ENCODE data around the gene TRAFD1.
A peak's percentile ranks its signal among the peaks of the same experiment; 100 is the strongest.

TRAFD1 gene, protein sequence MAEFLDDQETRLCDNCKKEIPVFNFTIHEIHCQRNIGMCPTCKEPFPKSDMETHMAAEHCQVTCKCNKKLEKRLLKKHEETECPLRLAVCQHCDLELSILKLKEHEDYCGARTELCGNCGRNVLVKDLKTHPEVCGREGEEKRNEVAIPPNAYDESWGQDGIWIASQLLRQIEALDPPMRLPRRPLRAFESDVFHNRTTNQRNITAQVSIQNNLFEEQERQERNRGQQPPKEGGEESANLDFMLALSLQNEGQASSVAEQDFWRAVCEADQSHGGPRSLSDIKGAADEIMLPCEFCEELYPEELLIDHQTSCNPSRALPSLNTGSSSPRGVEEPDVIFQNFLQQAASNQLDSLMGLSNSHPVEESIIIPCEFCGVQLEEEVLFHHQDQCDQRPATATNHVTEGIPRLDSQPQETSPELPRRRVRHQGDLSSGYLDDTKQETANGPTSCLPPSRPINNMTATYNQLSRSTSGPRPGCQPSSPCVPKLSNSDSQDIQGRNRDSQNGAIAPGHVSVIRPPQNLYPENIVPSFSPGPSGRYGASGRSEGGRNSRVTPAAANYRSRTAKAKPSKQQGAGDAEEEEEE

DNA sequence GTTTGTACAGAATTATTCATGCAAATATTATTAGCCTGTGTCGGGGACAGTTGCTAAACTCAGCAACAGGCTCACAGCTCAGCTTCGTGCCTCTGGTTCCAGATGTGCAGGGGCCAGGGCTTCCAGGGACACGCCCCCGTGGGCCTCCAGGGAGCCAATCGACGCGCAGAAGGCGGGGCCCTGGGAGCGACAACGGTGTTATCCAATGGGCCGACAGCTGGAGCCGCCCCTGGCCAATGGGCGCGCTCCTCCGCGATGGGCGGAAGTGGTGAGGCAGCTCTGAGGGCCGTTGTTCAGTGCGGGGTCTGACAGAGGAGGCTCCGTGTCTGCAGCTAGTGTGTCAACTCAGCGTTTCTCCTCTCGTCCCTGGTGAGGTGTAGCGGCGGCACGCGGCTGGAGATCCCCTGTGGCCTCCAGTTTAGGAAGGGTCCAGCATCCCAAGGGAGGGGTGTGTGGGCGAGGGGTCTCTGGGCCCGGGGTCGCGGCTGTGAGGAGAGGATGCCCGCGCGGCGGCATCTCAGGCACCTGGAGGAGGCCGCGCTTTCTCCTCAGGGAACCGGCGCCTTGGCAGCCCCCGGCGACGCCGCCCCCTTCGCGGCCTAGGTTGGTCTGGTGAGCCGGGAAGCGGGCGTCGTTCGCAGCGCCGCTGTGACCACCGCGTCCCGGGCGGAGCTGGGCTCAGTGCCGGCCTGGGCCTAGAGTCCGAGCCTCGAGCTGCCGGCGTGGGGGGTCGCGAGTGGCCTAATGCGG is at the start of gene TRAFD1:
Gene TRAFD1 (plus strand): TSS at position 311 of the 750 bp plus-strand sequence. CDS start 4,963 bp downstream, outside the sequence.
- peak within 1 kb of the TSS; percentile 98 for H3K4me3 ChIP-seq (ENCODE audit: low read depth, low read length)
- peak; percentile 98 for DNase-seq (ENCODE audit: low read depth)
- TF ChIP-seq, protein P1, sequence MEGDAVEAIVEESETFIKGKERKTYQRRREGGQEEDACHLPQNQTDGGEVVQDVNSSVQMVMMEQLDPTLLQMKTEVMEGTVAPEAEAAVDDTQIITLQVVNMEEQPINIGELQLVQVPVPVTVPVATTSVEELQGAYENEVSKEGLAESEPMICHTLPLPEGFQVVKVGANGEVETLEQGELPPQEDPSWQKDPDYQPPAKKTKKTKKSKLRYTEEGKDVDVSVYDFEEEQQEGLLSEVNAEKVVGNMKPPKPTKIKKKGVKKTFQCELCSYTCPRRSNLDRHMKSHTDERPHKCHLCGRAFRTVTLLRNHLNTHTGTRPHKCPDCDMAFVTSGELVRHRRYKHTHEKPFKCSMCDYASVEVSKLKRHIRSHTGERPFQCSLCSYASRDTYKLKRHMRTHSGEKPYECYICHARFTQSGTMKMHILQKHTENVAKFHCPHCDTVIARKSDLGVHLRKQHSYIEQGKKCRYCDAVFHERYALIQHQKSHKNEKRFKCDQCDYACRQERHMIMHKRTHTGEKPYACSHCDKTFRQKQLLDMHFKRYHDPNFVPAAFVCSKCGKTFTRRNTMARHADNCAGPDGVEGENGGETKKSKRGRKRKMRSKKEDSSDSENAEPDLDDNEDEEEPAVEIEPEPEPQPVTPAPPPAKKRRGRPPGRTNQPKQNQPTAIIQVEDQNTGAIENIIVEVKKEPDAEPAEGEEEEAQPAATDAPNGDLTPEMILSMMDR (conservative IDR thresholded peaks at IDR 0.05; ENCODE audit: low read depth, low read length), result no peak

DNA sequence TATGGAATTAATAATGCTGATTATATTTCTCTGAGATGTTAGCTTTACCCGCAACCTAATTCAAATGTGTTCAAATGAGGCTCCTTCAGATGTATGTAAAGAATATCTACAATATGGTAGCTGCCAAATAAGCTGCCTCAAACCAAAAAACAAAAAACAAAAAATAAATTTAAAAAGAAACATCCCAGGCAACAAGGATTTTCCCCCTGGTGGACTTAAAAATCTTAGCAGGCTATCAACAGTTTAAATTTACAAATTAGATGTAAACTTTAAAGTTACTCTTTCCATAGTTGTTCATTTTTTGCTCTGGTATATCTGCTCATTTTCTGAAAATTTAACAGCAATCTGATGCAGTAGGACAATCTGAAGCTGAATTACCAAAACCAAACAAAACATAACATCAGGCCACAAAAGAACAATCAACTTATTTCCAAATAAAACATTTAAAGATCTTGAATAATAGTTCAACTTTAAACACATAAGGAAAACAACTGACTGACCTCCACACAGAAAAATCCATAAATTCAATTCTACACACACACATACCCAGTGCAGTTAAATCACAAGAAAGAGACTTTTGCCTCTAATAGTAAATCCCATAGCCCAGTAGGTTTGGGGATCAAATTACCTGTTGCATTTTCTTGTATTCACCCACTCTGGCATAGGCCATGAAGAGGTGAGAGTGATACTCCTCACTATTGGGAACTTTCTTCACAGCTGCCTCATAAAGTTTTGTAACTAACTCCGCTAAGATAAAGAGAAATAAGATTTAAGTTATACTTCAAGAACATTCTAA is 38.1 kb upstream of the TRAFD1 start:
- TF ChIP-seq, protein P1 (conservative IDR thresholded peaks at IDR 0.05; ENCODE audit: low read depth, low read length), result peak; percentile 33
- H3K4me3 ChIP-seq (ENCODE audit: low read depth, low read length), result no peak overlapping the region
- no peak for DNase-seq (ENCODE audit: low read depth)

DNA sequence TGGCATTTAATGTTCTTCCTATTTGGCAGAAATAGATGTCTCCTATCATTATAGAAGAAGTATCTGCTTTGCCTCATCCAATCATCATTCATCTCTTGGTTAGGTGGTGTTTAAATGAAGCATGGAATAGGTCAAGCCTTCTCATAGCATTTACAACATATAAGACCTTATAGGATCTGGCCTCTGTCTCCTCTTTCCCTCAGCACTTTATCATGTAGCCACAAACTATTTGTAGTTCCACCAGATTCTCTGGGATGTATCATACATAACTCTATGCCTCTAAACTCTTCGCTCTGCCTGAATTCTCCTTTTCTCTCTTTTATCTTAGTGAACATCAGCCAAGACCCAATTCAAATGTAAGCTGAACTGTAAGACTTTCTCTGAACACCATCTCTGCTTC is 37.5 kb upstream of the TRAFD1 start:
- DNase-seq (ENCODE audit: low read depth), result no peak
- TF ChIP-seq, protein P1 (conservative IDR thresholded peaks at IDR 0.05; ENCODE audit: low read depth, low read length), result no peak
- no peak overlapping the region for H3K4me3 ChIP-seq (ENCODE audit: low read depth, low read length)

DNA sequence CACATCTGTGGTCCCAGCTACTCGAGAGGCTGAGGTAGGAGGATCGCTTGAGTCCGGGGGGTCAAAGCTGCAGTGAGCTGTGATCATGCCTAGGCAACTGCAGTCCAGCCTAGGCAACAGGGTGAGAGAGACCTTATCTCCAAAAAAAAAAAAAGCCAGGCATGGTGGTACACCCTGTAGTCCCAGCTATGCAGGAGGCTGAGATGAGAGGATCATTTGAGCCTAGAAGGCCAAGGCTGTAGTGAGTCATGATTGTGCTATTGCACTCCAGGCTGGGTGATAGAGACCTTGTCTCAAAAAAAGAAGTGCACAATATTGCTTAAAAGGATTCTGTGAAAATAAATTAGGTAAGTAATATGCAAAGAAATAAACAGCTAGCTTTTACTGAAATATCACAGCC is 33.8 kb upstream of the TRAFD1 start:
- TF ChIP-seq, protein P1 (conservative IDR thresholded peaks at IDR 0.05; ENCODE audit: low read depth, low read length), result no peak
- no peak overlapping the region for H3K4me3 ChIP-seq (ENCODE audit: low read depth, low read length)
- no peak for DNase-seq (ENCODE audit: low read depth)

DNA sequence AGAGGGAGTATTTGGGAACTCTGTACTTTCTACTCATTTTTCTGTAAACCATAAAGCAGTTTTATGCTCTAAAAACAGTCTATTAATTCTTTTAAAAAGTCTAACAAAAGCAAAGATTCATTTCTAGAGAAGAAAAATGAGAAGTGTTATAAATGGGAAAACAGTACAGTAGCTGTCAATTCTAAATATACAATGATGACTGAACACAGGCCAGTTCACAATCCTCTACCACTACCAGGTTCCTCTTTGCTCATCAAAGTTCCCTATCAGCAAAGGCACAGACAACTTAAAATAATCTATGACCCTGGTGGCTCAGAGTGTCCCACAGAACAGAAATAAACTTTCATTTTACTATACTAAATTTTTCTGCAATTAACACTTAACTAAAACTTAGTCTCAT is 29.3 kb upstream of the TRAFD1 start:
- TF ChIP-seq, protein P1 (conservative IDR thresholded peaks at IDR 0.05; ENCODE audit: low read depth, low read length), result no peak
- no peak for DNase-seq (ENCODE audit: low read depth)
- H3K4me3 ChIP-seq (ENCODE audit: low read depth, low read length), result no peak overlapping the region

DNA sequence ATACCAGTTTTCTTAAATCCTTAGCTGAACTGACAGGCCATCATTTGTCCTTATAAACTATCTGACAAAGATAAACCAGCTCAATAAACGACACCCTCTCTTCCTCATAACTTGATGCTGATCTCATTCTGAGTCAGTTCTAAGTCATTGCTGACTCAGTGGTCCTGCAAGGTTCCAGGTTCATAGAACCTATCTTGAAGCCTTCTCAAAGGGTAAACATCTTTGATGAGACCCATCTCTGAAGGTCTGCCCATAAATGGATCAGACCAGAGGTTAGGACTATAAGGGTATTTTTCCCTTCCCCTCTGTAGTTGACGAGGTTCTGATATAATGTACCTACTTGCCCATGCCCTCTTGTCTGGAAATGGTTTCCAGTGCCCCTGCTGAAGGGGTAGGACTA is 28.7 kb upstream of the TRAFD1 start:
- TF ChIP-seq, protein P1 (conservative IDR thresholded peaks at IDR 0.05; ENCODE audit: low read depth, low read length), result no peak
- no peak overlapping the region for H3K4me3 ChIP-seq (ENCODE audit: low read depth, low read length)
- DNase-seq (ENCODE audit: low read depth), result peak; percentile 63
